ENCODE results near the gene SIL1.

DNA sequence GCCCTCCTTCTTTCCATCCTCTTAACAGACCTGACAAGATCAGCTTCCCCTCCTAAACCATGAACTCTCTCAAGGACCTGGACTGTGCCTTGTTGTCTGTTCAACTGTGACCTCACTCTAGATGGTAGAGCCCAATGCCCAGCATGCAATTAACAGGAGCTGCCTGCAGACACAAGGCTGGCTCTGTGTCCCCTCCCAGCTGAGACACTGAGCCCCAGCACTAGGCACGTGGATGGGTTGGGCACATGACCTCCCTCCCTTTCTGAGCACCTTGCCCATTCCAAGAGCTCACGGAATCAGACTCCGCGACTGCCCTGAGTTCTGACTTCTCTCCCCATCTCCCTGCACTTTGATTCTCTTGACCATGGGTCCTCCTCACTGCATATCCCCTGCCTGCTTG is 229.6 kb downstream of the SIL1 start:
- no peak for TF ChIP-seq GATA2 (IDR thresholded peaks at IDR 0.05; ENCODE audit: insufficient read depth, insufficient read length, low read depth, low read length)
- TF ChIP-seq, protein P1, sequence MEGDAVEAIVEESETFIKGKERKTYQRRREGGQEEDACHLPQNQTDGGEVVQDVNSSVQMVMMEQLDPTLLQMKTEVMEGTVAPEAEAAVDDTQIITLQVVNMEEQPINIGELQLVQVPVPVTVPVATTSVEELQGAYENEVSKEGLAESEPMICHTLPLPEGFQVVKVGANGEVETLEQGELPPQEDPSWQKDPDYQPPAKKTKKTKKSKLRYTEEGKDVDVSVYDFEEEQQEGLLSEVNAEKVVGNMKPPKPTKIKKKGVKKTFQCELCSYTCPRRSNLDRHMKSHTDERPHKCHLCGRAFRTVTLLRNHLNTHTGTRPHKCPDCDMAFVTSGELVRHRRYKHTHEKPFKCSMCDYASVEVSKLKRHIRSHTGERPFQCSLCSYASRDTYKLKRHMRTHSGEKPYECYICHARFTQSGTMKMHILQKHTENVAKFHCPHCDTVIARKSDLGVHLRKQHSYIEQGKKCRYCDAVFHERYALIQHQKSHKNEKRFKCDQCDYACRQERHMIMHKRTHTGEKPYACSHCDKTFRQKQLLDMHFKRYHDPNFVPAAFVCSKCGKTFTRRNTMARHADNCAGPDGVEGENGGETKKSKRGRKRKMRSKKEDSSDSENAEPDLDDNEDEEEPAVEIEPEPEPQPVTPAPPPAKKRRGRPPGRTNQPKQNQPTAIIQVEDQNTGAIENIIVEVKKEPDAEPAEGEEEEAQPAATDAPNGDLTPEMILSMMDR (IDR thresholded peaks at IDR 0.05; ENCODE audit: extremely low read depth in 1 of 2, insufficient read depth in 1 of 2, low read depth in 1 of 2, low read length in 2 of 2) = no peak
